ENCODE measurements around the gene DNM1. TPM values are rescaled to one million over a fixed set of nuclear protein-coding genes. Genes with fewer than 3 reads are reported as not detected.

Gene DNM1
- total and polyA plus RNA-seq, 2 of the 8 experiments (the other 6 are each of a cell fraction or from before 2014, with no cell fraction given), result 34.3 to 62.7 TPM

GRCh38 chr9:128163027-128163515, 40.1 kb upstream of the DNM1 start:
- WGBS, 2 experiments (ENCODE audit: extremely low coverage in 1 of 2, insufficient coverage in 1 of 2, insufficient read length in 1 of 2, insufficient replicate concordance in 2 of 2, low coverage in 1 of 2, low lambda C conversion rate in 2 of 2, missing lambda C conversion rate in 1 of 2), result 92% methylated on average over 6 of the region's 6 CpGs; no CpG with 5 or more reads in 1 of the 2 experiments
- no peak overlapping the region for H2BK12ac ChIP-seq (ENCODE audit: low read depth, low read length)
- H4K20me1 ChIP-seq (replicated peaks in 1 of 2; ENCODE audit: control insufficient read depth in 1 of 2, insufficient read depth in 2 of 2, low read length in 2 of 2), result peaks cover 0 to 4% of the 10 kb centered on the region in 2 experiments
- H2AFZ ChIP-seq (ENCODE audit: low read length), result no peak overlapping the region
- no peak overlapping the region for H3K23ac ChIP-seq (ENCODE audit: insufficient read length)
- no peak overlapping the region for H2AK5ac ChIP-seq (ENCODE audit: low read depth, low read length)
- 0 out of 2 replicates have a peak, but pooled peaks cover 8% of the 10 kb centered on the region for H3K79me1 ChIP-seq (ENCODE audit: low read depth, low read length)
- FAIRE-seq (no peak), DNase-seq (ENCODE audit: low read depth in 1 of 2, low spot score in 2 of 2) (no peak)
- no peak overlapping the region for H3K4me2 ChIP-seq (ENCODE audit: insufficient read depth in 1 of 2, low read depth in 2 of 2, low read length in 2 of 2)
- peaks cover 2 to 39% (median 14%) of the 10 kb centered on the region in 4 experiments; a peak in 7 of 8 replicates for H3K36me3 ChIP-seq (ENCODE audit: control insufficient read depth in 2 of 4, insufficient read depth in 4 of 4, low read length in 3 of 4)
- H3K23me2 ChIP-seq (ENCODE audit: low read depth, low read length), result peaks cover 5% of the 10 kb centered on the region; the same call in 1 of the 2 replicates
- ChIA-PET CTCF (ENCODE audit: partially characterized antibody) (interaction anchor here (1.0 to 1.6 kb wide), 2 partner anchors 13 to 21 kb away, joined by 4 read pairs; no protein-coding TSS in a partner anchor), POLR2A (ENCODE audit: partially characterized antibody) (interaction anchor here (0.6 to 5.1 kb wide), 9 partner anchors 12 to 766 kb away, joined by 3 to 21 read pairs (median 4); partner anchors contain the start of gene PTGES2)
- no peak overlapping the region for H3K4me3 ChIP-seq (ENCODE audit: extremely low read depth in 1 of 4, insufficient read depth in 2 of 4, low read depth in 3 of 4, low read length in 4 of 4)
- no peak overlapping the region for H4K5ac ChIP-seq (ENCODE audit: insufficient read length, low read depth, low read length)
- H4K91ac ChIP-seq (replicated peaks; ENCODE audit: insufficient read length, low read length), result no peak overlapping the region
- H3K4ac ChIP-seq (replicated peaks; ENCODE audit: insufficient read length, low read depth, low read length), result no peak overlapping the region
- H4K8ac ChIP-seq (ENCODE audit: extremely low read depth, insufficient read depth, low read length), result no peak overlapping the region
- no peak overlapping the region for H2BK5ac ChIP-seq (ENCODE audit: low read depth, low read length)
- H2BK120ac ChIP-seq (replicated peaks; ENCODE audit: low read depth, low read length), result no peak overlapping the region
- H3K14ac ChIP-seq (ENCODE audit: insufficient read length), result no peak overlapping the region
- no peak overlapping the region; the same call in 1 of the 2 replicates for H3K27ac ChIP-seq (ENCODE audit: low read depth, low read length)
- H3K9me3 ChIP-seq (ENCODE audit: insufficient read depth in 2 of 2, low read depth in 1 of 2, low read length in 1 of 2), result no peaks in the 10 kb centered on the region
- H2BK15ac ChIP-seq (ENCODE audit: low read length), result no peak overlapping the region
- no peak overlapping the region for H2BK20ac ChIP-seq (ENCODE audit: low read length)
- no peak overlapping the region for H3K18ac ChIP-seq (ENCODE audit: extremely low read depth, low read length)
- H3K4me1 ChIP-seq (replicated peaks in 1 of 4; ENCODE audit: control insufficient read depth in 3 of 4, insufficient read depth in 4 of 4, low read length in 3 of 4), result peaks cover 0 to 11% (median 1%) of the 10 kb centered on the region in 4 experiments; a peak in 4 of 7 replicates
- H3K27me3 ChIP-seq (replicated peaks in 1 of 4; ENCODE audit: control insufficient read depth in 3 of 4, extremely low read depth in 1 of 4, insufficient read depth in 3 of 4, low read length in 3 of 4), result no peaks in the 10 kb centered on the region
- no peak overlapping the region for H3K56ac ChIP-seq (replicated peaks; ENCODE audit: insufficient read length, low read depth, low read length)
- peaks cover 0 to 4% of the 10 kb centered on the region in 2 experiments; a peak in 1 of 4 replicates for H3K79me2 ChIP-seq (ENCODE audit: control insufficient read depth in 1 of 2, insufficient read depth in 2 of 2, low read length in 2 of 2)
- no peak overlapping the region for H3K9ac ChIP-seq (replicated peaks in 1 of 4; ENCODE audit: extremely low read depth in 1 of 4, low read depth in 3 of 4, low read length in 3 of 4)
- TF ChIP-seq JUND (IDR thresholded peaks at IDR 0.05; ENCODE audit: low read length), result no peak
- TF ChIP-seq JUN (IDR thresholded peaks at IDR 0.05; ENCODE audit: low read depth, low read length), result no peak
- no peak for TF ChIP-seq E2F6 (IDR thresholded peaks at IDR 0.05)
- no peak for TF ChIP-seq RAD21 (IDR thresholded peaks at IDR 0.05 in 1 of 2, conservative IDR thresholded peaks at IDR 0.05 in 1 of 2; ENCODE audit: low read depth in 2 of 2, low read length in 2 of 2)
- TF ChIP-seq USF2 (IDR thresholded peaks at IDR 0.05; ENCODE audit: low read length), result no peak
- no peak for TF ChIP-seq GABPA (IDR thresholded peaks at IDR 0.05; ENCODE audit: borderline replicate concordance, insufficient read depth, low read length)
- no peak for TF ChIP-seq SUZ12 (IDR thresholded peaks at IDR 0.05; ENCODE audit: low read length)
- no peak for TF ChIP-seq SIX5 (IDR thresholded peaks at IDR 0.05; ENCODE audit: low read depth, low read length)
- TF ChIP-seq MAX (IDR thresholded peaks at IDR 0.05), result no peak
- TF ChIP-seq GTF2F1 (IDR thresholded peaks at IDR 0.05; ENCODE audit: borderline replicate concordance, low read depth, low read length), result no peak
- TF ChIP-seq SIRT6 (IDR thresholded peaks at IDR 0.05; ENCODE audit: low read length), result no peak
